Measurements from ENCODE around the gene FOXB1.

The FOXB1 gene

GRCh38 chr15:59999612-60000112 lies 4.4 kb upstream of the FOXB1 start:
- no peak for DNase-seq

- DNase-seq: peak; percentile 18
These were observed 3.8 kb upstream of the FOXB1 start for GRCh38 chr15:60000113-60000823.

GRCh38 chr15:60000824-60001609 lies 3.1 kb upstream of the FOXB1 start:
- no peak for DNase-seq

GRCh38 chr15:60001610-60002527 lies 2.2 kb upstream of the FOXB1 start:
- no peak for DNase-seq

GRCh38 chr15:60002528-60003218 lies 1.4 kb upstream of the FOXB1 start:
- no peak for DNase-seq

GRCh38 chr15:60003243-60004008 lies 685 bp upstream of the FOXB1 start:
- DNase-seq: no peak

- DNase-seq: peak; percentile 12
These were observed 788 bp downstream of the FOXB1 start for GRCh38 chr15:60004846-60005351.

- no peak for DNase-seq
These were observed 1.5 kb downstream of the FOXB1 start for GRCh38 chr15:60005352-60006202.

- DNase-seq: no peak
These were observed 2.2 kb downstream of the FOXB1 start for GRCh38 chr15:60006203-60006862.

- no peak for DNase-seq
These were observed 2.8 kb downstream of the FOXB1 start for GRCh38 chr15:60006873-60007272.

- DNase-seq: no peak
These were observed 5.2 kb downstream of the FOXB1 start for GRCh38 chr15:60009124-60009960.

- no peak for DNase-seq
These were observed 6.0 kb downstream of the FOXB1 start for GRCh38 chr15:60009980-60010732.

- DNase-seq: no peak
These were observed 6.7 kb downstream of the FOXB1 start for GRCh38 chr15:60010858-60011257.

GRCh38 chr15:60012695-60013094 lies 8.6 kb downstream of the FOXB1 start:
- DNase-seq: no peak

GRCh38 chr15:60017538-60018520 lies 13.7 kb downstream of the FOXB1 start:
- no peak for DNase-seq

- no peak for DNase-seq
These were observed 16.6 kb downstream of the FOXB1 start for GRCh38 chr15:60020736-60021135.
